HL-60/S4 treated with phorbol 12-myristate 13-acetate at 8.2 ng/mL for 4 days and 3 days (cell line): Measurements from ENCODE around the gene SPAG9.
"Not testable (repeated sequence)": the region's sequence is repeated elsewhere in the genome, so short reads cannot be mapped to it uniquely, and the experiment has no call there.

ENCODE experiments used
- in situ Hi-C: fragments of 300-500 bp; cut with MboI; formaldehyde crosslinking; loops from 2 replicates; pipeline ENCODE4 v1.15.0; 2022; ENCODE audit warnings: low sequenced_read_pairs

The SPAG9 gene

DNA sequence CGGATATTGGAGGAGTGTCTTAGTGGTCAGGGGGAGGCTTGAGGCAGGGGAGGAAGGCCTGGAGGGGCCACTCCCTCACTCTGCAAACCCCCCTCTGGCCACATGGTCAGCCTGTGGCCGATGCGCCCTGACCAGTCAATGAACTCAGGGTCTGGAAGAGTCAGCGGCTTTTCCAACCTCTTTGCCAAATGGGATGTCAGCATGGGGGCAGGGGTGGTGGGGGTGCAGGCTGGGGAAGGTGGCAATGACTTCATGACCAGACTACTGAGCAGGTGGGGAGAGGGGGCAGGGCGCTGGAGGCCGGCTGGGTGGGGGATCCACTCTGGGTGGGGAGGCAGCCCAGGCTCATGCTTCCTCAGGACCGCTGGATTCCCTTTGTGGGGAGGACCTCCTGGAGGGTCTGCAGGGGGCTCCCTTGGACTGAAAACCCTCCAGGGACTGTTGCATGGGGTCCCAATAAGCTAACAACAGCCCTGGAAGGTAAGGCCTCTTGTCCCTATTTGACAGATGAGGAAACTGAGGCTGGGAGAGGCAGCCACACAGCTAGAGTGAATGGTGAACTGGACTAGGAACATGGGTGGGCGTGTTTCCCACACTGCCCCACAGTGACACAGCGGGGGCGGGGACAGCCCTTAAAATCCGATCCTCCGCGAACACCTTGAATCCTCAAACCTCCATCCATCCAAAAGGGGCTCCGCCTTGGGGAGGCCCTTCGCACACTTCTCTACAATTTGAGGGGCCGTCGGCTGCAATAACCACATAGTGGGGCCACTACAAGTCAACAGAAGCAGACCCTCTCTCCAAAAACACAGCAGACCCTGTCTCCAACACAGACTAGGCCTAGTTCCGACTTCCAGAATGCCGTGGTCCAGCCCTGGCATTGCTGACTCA is 173.5 kb downstream of the SPAG9 start:
- in situ Hi-C loops = loop anchor here (5.0 kb wide), 1 partner anchor 85 kb away; no protein-coding TSS in a partner anchor

DNA sequence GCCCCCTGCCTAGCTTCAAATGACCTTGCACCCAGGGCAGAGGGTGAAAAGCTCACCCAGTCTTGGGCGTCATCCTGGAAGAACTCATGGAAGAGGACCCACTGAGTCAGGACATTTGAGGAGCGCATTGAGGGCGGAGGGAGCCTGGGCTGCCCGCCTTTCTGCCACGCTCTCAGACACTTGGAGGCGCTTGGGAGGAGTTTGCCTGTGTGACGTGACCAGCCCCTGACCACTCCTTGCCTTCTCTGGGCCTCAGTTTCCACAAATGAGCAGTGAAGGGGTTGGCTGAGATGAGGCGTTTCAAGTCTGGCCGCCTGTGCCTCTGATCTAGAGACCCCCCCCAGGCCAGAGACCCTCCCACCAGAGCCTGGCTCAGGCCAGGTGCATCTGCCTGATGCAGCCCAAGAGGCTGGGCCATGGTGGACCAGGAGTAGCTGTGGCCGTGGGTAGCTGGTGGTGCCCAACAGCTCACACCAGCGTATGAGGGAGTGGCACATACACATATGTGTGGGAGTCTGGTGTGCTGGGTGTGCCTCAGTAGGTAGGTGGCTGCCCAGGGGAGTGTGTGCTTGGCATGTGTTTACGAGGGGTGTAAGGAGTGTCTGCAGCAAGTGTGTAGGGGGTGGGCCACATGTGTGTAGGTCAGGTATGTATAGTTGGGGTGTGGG is 174.3 kb downstream of the SPAG9 start:
- in situ Hi-C loops = loop anchor here (5.0 kb wide), 1 partner anchor 84 kb away; no protein-coding TSS in a partner anchor

DNA sequence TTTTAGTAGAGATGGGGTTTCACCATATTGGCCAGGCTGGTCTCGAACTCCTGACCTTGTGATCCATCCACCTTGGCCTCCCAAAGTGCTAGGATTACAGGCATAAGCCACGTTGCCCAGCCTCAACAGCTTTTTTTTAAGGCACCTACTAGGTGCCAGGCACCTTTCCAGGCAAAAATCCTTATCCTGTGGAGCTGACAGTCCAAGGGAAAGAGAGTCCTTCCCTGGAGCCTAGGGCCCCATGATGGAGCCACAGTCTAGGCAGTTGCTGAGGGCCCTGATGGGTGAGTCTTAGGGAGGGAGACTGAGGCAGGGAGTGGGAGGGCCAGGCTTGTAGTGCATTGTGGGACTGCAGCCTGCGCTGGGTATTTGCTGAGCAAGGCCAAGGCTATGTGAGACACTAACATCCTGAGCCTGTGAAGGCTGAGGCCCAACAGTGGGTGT is 174.9 kb downstream of the SPAG9 start:
- in situ Hi-C loops = loop anchor here (5.0 kb wide), 1 partner anchor 84 kb away; no protein-coding TSS in a partner anchor

DNA sequence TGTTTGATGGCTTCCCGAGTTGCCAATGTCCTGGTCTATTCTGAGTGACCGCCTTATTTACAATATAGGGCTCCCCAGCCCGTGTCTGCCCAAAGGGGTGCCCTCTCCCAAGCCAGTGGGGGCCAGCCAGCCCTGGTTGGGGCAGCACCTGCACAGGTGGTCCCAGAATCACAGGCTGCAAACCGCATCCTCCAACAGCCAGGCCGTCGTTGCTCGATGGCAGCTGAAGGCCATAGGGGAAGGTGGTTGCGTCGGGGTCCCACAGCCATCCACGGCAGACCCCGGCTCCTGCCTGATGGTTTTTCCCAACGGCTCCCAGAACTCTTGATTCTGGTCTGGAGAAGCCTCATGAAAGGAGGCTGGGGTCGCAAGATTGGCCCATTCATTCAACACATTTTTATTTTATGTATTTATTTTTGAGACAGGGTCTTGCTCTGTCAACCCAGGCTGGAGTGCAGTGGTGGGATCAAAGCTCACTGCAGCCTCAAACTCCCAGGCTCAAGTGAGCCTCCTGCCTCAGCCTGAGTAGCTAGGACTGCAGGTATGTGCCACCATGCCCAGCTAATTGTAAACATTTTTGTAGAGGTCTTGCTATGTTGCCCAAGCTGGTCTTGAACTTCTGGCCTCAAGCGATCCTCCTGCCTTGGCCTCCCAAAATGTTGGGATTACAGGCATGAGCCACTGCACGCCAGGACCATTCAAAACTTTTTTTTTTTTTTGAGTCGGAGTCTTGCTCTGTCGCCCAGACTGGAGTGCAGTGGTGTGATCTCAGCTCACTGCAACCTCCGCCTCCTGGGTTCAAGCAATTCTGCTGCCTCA is 175.6 kb downstream of the SPAG9 start:
- in situ Hi-C loops = loop anchor here (5.0 kb wide), 1 partner anchor 83 kb away; no protein-coding TSS in a partner anchor

DNA sequence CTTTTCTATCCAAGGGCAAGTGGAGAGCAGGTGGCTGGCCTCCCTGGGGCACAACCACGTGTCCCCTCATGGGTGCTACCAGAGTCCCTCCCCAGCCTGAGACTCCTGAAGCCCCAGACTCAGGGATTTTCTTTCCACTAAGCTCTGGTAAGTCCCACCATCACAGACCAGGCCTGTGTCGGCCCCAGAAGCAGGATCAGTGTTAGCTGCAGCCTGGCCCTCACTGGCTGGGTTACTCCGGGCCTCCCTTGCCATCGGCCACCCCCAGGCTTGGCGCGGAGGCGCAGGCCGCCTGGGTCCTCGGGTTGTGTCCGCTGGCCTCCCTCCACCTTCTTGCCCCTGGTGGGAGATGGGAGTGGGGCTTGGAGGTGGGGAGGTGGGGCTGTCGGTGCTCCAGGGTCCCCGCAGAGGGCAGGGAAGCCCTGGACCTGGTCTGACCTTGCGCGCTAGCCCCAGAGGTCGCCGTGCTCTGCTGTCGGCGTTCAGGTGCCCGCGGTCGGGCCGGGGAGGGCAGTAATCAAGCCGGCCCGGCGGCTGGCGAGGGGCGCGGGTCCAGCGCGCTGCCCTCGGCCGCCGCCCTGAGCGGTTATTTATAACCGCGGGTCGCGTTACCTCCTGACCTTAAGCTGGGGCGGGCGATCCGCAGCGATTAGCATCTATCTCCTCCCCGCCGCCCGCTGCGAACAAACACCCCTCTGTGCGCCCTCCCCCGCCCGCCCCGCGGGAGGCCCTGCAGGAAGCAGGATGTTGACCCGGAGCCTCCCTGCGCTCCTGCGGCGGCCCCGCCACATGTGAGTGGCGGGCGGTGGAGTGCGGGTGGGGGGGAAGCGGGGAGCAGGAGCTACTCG is 176.4 kb downstream of the SPAG9 start:
- in situ Hi-C loops = no loop called here

DNA sequence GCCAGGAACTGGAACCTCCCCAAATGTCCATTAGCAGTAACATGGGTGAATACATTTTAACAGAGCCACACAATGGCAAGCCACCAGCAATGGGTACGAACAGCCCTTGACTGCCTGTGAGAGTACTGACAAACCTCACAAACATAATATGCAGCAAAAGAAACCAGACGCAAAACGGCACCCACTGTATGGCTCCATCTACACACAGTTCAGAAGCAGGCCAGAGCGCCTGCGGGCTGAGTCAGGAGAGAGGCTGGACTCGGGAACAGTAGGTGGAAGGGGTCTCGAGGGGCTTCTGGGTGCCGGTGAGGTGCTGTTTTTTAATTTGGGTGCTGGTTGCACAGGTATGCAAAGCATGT is 177.1 kb downstream of the SPAG9 start:
- in situ Hi-C loops = no loop called here

DNA sequence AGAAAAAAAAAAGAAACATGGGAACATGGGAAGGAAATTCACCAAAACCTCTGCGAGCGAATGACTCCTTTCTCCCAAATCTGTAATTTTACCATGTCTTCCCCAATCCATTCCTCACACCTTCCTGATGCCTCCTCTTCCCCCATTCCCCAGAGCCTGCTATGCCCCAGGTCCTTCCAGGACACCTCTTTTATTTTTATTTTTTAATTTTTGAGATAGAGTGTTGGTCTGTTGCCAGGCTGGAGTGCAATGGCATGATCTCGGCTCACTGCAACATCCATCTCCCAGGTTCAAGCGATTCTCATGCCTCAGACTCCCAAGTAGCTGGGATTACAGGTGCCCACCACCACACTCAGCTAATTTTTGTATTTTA is 179.0 kb downstream of the SPAG9 start:
- in situ Hi-C loops = not testable (repeated sequence)

DNA sequence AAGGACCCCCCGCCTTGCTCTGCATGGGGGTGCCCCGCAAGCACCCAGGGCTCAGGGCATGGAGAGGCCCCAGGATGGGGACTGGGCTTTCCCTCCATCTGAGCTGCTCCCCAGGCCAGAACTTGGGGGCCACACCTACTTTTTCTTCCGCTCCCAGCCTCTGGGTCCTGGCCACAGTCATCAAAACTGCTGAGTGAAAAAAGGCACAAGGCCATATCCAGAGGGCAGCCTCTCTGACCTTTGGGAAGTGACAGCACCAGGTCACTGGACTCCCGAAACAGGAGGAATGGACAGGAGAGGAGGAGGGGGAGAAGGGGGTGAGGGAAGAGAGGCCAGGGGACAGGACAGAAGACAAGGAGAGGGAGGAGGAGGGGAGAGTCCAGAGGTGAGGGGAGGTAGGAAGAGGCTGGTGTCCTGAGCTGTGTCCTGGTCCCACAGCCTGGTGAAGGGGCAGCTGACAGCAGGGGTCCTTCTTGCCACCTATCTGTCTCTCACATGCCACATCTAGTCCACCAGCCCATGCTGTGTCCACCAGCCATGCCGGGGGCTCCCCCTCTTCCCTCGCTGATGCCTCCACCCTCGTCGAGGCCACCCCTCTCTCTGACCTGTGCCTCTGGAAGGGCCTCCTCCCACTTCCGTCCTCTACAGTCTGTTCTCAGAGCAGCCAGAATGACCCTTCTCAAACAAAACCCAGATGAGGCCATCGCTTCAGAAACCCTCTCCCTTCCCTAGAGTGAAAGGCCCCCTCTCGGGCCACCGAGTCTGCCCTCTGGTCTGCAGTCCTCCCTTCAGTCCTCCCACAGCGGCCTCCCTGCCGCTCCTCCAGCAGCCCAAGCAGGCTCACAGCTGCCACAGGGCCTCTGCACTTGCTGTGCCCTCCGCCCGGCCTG is 180.6 kb downstream of the SPAG9 start:
- in situ Hi-C loops = no loop called here

DNA sequence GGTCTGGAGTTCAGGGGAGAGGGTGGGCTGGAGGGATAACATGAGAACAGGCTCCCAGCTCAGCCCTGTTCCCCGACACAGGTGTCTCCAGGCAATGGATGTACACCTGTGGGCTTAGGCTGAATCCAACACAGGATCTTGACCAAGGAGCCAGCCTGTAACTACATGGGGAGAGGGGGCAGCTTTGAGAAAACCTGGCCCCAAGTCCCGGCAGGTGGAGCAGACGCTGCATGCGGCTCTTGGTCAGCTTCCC is 181.2 kb downstream of the SPAG9 start:
- in situ Hi-C loops = no loop called here

DNA sequence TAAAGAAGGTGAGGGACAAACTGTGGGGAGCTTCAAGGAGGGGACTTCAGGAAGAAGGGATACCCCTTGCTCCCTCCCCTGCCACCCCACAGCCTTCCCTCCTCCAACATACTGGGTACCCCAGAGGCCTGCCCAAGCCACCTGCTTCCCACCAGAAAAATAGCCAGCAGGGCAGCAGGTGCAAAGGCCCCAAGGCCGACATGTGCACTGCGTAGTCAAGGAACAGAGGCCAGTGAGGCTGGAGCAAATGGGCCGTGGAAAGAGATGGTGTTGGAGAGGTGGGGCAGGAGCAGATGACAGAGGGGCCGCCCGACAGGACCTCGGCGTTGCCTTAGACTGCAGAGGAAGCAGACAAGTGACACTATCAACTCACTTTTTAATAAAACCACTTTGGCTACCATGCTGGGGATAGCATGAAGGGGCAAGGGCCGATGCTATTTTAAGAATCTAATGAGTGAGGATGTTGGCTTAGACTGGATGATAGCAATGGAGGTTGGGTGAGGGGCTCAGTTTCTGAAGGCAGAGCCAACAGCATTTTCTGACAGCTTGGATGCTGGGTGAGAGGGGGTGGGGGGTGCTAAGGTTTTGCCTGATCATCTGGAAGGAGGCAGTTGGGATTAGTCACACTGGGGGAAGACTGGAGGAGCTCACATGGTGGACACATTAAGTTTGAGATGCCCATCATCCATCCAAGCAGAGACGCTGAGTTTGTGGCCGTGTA is 181.7 kb downstream of the SPAG9 start:
- in situ Hi-C loops = no loop called here

DNA sequence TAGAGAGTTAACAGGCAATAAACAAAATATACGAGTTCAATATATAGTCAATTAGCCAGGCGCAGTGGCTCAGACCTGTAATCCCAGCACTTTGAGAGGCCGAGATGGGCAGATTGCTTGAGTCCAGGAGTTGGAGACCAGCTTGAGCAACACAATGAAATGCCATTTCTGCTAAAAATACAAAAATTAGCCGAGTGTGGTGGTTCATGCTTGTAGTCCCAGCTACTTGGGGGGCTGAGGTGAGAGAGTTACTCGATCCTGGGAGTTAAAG is 184.7 kb downstream of the SPAG9 start:
- in situ Hi-C loops = no loop called here

DNA sequence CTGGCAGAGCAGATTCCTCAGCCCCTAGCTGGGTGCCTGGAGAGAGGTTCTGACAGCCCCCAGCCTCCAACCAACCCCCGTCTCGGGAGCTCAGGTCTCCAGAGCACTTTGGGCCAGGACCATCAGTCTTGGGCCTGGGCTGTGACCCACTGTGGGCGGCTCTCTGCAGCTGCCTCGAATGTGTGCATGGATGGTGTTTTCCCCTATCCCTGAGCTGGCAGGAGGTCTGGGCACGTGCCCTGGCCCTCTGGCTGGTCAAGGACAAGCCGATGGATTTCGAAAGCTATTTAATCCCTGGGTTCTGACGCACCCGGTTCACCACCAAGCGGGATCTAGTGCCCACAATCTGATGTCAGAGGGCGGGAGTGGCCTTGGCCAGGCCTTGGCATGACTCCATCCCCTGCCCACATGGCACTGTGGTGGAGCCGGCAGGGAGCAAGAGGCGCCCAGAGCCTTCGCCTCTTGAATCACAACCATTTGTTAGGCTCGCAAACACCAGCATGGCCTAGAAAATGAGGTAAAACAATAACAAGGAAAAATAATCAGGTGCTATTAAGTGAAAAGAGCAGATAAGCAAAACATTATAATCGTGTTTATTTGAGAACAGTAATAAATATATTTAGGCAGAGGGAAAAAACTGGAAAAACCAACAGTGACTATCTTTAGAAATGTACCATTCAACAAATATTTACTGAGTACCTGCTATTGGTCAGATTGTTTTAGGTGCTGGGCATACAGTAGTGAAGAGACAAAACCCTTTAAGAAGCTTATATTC is 185.3 kb downstream of the SPAG9 start:
- in situ Hi-C loops = no loop called here

DNA sequence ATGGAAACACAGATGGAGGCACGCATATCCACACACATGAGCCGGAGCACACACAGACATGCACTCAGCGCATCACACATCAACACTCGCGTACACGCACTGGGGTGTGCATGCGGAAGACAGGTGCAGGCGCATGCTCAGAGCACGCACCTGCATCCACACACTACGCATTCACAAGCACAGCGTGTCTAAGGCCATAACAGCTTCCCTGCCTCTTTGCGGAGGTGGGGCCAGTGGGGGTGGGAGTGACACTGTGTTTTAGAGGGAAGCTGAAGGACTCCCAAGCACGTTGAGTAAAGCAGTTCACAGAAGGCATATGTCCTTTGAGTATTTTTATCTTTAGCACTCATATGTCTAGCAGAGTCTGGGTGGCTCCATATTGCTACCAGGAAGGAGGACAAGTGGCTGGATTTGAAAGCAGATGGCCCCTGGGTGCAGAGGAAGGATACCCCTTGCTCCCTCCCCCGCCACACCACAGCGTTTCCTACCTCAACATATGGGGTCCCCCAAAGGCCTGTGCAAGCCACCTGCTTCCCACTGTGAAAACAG is 185.9 kb downstream of the SPAG9 start:
- in situ Hi-C loops = no loop called here

DNA sequence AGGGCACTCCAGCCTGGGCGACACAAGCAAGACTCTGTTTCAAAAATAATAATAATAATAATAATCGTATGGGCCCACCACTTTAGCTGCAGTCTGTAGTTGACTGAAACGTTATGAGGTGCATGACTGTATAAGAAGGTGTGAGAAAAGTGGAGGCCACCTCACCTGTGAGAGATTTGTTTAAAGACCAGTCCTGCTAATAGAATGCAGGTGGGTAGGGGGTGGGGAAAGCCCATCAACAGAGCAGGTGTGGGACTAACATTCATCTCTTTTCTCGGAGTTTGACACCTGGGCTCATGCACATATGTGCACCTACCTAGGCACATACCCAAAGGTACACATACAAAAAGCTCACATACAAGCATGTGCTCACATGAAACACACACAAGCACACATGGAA is 186.5 kb downstream of the SPAG9 start:
- in situ Hi-C loops = no loop called here

DNA sequence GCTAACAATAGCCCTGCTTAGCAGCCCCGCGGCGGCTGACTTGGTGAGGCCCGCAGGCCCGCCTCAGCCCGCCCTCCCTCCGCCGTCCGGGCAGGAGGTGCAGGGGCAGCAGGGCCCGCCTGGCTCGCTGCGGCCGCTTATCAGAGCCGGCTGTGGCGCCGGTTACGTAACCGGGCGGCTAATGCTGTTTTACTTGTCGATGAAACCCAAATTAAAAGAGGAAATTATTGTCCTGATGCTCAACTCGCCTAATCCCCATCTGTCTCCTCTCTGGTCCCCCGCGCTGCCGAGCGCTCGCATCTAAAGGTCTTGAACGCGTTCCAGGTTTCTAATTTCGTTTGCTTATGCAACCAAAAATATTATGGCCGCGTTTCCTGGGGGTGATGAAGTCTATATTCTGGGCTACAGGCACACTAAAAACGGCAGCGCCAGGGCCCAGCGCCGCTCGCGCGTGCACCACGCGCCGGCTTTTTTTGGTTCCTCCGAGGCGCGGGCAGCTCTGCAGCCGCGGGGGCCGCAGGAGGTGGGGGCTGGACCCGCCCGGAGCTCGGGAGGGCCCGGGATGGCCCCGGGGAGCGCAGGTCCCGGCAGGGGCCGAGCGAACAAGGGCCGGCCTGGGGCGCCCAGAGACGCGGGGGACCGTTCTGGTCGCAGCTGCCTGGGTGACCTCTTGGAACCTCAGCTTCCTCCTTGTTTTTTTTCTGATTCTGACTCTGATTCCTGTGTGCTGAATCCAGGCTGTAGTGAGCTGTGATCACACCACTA is 189.3 kb downstream of the SPAG9 start:
- in situ Hi-C loops = no loop called here

DNA sequence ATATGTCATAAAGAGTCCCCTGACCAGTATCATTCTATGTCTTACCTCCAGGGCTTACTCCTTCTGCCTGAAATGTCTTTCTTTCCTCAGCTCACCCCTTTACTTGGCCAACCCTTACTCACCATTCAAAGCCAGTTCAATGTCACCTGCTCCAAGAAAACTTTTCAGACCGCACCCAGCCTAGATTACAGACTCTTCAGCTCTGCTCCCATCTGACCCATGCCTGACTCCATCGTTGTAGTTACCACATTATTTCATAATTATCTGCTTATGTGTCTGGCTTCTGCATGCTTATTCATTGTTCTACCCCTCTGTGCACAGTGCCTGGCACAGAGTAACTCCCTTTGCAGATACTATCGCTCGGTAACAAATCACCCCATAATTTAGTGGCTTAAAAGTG is 192.0 kb downstream of the SPAG9 start:
- in situ Hi-C loops = no loop called here

DNA sequence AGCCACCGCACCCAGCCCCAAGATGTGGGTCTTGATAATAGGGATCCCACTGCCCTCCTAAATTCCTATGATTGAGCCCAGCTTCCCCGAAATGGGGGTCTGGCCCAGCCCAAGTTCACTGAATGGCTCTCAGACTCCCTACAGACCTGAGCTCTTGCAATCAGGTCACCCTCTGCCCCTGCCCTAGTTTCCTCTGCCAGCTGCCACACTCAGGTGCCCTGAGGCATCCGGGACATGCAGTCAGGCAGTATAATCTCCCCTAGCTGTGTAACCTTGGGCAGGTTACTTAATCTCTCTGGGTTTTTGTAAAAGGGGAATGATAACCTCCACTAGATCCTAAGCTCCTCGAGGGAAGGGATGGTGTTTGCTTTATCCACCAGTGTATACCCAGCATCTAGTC is 193.4 kb downstream of the SPAG9 start:
- in situ Hi-C loops = no loop called here

DNA sequence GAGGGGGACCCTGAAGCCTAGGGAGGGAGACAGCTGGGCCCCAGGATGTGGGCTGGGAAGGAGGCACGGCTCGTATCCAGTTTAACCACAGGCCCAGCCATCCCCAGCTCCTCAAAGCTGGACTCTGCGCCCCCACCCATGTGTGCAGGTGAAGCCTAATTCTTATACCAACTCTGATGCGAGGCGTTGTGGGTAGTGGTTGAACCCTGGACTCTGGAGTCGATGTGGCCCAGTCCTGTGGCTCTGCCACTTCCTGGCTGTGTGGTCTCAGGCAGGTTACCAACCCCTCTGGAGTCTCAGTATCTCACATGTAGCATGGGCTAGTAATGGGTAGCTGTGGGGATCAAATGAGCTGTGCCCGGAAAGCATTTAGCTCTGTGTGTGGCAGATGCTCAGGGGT is 194.1 kb downstream of the SPAG9 start:
- in situ Hi-C loops = no loop called here
